PC-9 (cell line): ENCODE results near the gene MTA1.

Experiments used
- EZH2 ChIP-seq: fragments of 200-600 bp; sonication (generic); IDR thresholded peaks from 2 replicates; pipeline ENCODE4 v1.8.0; 2017; ENCODE audit warnings: antibody characterized with exemption, low read depth
- TF ChIP-seq, protein P1 (sequence below): fragments of 200-600 bp; sonication (generic); conservative IDR thresholded peaks from 2 replicates; pipeline ENCODE4 v1.6.1; 2017; ENCODE audit warnings: mixed run types, antibody characterized with exemption, mild to moderate bottlenecking, moderate library complexity

DNA sequence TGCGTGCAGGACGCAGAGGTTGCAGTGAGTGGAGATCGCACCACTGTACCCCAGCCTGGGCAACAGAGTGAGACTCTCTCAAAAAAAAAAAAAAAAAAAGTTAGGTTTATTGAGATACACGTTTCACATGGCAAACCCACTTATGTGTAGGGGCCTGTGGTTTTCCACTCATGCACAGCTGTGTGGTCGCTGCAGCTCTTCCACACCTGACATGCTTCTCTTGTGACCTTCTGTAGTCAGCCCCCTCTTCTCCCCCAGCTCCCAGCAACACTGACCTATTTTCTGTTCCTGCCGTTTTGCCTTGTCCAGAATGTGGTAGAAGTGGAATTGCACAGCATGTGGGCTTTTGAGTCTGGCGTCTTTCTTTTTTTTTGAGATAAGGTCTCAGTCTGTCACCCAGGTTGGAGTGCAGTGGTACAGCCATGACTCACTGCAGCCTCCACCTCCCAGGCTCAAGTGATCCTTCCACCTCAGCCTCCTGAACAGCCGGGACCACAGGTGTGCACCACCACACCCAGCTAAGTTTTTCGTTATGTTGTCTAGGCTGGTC lies 8.4 kb downstream of the MTA1 start:
- TF ChIP-seq, protein P1, sequence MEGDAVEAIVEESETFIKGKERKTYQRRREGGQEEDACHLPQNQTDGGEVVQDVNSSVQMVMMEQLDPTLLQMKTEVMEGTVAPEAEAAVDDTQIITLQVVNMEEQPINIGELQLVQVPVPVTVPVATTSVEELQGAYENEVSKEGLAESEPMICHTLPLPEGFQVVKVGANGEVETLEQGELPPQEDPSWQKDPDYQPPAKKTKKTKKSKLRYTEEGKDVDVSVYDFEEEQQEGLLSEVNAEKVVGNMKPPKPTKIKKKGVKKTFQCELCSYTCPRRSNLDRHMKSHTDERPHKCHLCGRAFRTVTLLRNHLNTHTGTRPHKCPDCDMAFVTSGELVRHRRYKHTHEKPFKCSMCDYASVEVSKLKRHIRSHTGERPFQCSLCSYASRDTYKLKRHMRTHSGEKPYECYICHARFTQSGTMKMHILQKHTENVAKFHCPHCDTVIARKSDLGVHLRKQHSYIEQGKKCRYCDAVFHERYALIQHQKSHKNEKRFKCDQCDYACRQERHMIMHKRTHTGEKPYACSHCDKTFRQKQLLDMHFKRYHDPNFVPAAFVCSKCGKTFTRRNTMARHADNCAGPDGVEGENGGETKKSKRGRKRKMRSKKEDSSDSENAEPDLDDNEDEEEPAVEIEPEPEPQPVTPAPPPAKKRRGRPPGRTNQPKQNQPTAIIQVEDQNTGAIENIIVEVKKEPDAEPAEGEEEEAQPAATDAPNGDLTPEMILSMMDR = no peak
- TF ChIP-seq EZH2 = no peak
